Cardiac fibroblast (primary cell): ENCODE results near the gene PRM2.
A peak's percentile ranks its signal among the peaks of the same experiment; 100 is the strongest.

Experiments
- DNase-seq, 2 donors: peaks; one replicate each; pipeline versions ENCODE4 v3.0.0 to v3.0.0-alpha.2; 2010; ENCODE audit warnings: low read depth in 2 of 2
- H3K4me3 ChIP-seq, 2 donors: replicated peaks in 1 of 2; 1 replicate in 1 of 2; 2 replicates in 1 of 2; pipeline ENCODE4 v1.5.1; 2011; ENCODE audit warnings: low read depth in 2 of 2, low read length in 2 of 2, mild to moderate bottlenecking in 2 of 2, moderate library complexity in 1 of 2
- TF ChIP-seq, protein P1 (sequence below): IDR thresholded peaks from one replicate; pipeline ENCODE4 v1.5.1; 2011; ENCODE audit warnings: low read depth, mild to moderate bottlenecking, low read length, inconsistent platforms

Gene PRM2

GRCh38 chr16:11312718-11313492 is 36.6 kb upstream of the PRM2 start:
- TF ChIP-seq, protein P1, sequence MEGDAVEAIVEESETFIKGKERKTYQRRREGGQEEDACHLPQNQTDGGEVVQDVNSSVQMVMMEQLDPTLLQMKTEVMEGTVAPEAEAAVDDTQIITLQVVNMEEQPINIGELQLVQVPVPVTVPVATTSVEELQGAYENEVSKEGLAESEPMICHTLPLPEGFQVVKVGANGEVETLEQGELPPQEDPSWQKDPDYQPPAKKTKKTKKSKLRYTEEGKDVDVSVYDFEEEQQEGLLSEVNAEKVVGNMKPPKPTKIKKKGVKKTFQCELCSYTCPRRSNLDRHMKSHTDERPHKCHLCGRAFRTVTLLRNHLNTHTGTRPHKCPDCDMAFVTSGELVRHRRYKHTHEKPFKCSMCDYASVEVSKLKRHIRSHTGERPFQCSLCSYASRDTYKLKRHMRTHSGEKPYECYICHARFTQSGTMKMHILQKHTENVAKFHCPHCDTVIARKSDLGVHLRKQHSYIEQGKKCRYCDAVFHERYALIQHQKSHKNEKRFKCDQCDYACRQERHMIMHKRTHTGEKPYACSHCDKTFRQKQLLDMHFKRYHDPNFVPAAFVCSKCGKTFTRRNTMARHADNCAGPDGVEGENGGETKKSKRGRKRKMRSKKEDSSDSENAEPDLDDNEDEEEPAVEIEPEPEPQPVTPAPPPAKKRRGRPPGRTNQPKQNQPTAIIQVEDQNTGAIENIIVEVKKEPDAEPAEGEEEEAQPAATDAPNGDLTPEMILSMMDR, result no peak
- peak; percentile 42 to 55 for DNase-seq
- no peak overlapping the region for H3K4me3 ChIP-seq

GRCh38 chr16:11310997-11311561 is 34.8 kb upstream of the PRM2 start:
- no peak overlapping the region for H3K4me3 ChIP-seq
- DNase-seq, result no peak
- TF ChIP-seq, protein P1, result no peak

DNA sequence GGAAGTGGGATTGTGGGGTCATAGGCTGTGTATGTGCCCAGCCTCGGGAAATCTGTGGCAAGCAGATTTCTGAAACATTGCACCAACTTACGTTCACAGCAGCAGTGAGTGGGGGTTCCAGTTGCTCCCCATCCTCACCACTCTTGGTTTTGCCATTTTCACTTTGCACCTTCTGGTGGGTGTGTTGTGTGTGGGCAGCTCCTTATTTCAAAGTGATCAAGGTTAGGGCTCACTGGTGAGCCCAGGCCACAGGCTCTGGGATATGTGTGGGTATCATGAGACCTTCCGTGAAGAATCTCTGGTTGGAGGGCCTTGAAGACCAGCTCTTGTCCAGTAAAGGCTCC is 34.3 kb upstream of the PRM2 start:
- TF ChIP-seq, protein P1, result no peak
- H3K4me3 ChIP-seq, result no peak overlapping the region
- no peak for DNase-seq

DNA sequence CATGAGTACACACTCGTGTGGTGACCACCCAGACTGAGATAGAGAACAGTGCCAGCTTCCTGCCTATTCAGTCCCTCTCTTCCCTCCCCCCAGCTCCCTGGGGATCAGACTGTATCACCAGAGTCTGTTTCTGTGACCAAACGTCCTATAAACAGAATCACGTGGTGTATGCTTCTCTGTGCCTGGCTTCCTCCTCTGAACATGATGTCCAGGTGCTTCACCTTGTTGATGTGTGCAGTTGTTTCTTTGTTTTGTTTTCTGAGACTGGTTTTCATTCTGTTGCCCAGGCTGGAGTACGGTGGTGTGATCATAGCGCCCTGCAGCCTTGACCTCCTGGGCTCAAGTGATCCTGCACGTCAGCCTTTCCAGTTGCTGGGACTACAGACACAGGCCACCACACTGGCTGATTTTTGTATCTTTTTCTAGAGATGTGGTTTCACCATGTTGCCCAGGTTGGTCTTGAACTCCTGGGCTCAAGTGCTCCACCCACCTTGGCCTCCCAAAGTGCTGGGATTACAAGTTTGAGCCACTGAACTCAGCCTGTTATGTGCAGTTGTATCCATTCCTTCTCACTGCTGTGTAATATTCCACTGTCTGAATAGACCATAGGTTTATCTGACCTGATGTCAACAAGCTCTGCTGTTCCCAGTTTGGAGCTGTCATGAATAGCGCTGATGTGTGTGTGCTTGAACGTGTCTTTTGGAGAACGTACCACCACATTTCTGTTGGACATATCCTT is 33.8 kb upstream of the PRM2 start:
- no peak for DNase-seq

DNA sequence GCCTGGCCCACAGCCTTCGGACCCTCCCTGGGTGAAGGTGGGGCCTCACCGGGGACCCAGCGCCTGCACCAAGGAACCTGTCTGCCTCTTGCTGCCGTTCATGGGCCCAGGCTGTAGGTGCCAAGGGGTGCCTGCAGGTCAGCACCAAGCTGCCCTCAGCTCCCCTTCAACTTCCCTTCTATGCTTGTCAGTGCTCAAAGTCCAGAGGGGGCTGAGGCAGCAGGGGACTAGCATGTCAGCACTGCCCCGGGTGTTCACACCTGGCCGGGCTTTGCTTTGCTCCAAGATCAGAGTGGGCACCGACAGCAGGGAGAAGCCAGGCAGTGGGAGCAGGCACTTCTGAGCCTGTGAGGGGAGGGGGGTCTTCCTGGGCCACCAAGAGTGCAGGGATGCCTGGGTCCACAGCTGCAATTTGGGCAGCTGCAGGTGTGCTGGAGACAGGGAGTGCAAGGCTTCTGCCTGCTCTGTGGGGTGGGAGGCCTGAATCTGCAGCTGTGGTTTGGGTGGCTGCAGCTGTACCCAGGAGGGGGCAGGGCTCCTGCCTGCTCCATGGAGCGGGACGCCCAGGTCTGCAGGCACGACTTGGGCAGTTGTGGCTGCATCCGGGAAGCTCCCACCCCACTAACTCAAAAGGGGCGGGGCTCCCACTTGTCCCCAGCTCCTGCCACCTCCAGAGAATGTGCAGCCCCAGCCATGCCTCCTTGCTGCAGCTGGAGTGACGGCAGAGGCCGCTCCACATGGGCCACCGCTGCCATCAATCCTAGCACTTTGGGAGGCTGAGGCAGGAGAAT is 32.4 kb upstream of the PRM2 start:
- TF ChIP-seq, protein P1, result no peak
- H3K4me3 ChIP-seq, result no peak overlapping the region
- DNase-seq, result no peak

More for the DNA sequence above, 33.8 kb upstream of the PRM2 start:
- TF ChIP-seq, protein P1, result no peak
- no peak overlapping the region for H3K4me3 ChIP-seq

- H3K4me3 ChIP-seq, result no peak overlapping the region
- no peak for DNase-seq
- TF ChIP-seq, protein P1, result no peak
These were observed 31.6 kb upstream of the PRM2 start for GRCh38 chr16:11307639-11308492.
